COLO829 (cell line): Measurements from ENCODE around the gene BCKDK.
A peak's percentile ranks its signal among the peaks of the same experiment; 100 is the strongest.

Source experiments
- DNase-seq: peaks from one replicate; pipeline ENCODE4 v3.0.0; 2012; ENCODE audit warnings: low spot score

The BCKDK gene

DNA sequence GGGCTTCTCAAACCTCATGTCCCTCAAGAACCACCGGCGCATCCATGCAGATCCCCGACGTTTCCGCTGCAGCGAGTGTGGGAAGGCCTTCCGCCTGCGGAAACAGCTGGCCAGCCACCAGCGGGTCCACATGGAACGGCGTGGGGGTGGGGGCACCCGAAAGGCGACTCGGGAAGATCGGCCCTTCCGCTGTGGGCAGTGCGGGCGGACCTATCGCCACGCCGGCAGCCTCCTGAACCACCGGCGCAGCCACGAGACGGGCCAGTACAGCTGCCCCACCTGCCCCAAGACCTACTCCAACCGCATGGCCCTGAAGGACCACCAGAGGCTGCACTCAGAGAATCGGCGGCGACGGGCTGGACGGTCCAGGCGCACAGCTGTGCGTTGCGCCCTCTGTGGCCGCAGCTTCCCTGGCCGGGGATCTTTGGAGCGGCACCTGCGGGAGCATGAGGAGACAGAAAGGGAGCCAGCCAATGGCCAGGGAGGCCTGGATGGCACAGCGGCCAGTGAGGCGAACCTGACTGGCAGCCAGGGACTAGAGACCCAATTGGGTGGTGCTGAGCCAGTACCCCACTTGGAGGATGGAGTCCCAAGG is 28.1 kb upstream of the BCKDK start:
- no peak for DNase-seq

DNA sequence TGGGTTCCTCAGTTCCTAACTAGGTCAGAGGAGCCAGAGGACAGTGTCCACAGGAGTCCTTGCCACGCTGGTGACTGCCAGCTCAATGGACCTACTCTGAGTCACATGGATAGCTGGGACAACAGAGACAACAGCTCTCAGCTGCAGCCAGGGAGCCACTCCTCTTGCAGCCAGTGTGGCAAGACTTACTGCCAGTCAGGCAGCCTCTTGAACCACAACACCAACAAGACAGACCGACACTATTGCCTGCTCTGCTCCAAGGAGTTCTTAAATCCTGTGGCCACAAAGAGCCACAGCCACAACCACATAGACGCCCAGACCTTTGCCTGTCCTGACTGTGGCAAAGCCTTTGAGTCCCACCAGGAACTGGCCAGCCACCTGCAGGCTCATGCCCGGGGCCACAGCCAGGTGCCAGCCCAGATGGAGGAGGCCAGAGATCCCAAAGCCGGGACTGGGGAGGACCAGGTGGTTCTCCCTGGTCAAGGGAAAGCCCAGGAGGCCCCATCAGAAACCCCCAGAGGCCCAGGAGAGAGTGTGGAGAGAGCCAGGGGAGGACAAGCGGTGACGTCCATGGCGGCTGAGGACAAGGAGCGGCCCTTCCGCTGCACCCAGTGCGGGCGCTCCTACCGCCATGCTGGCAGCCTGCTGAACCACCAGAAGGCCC is 27.3 kb upstream of the BCKDK start:
- DNase-seq: no peak

DNA sequence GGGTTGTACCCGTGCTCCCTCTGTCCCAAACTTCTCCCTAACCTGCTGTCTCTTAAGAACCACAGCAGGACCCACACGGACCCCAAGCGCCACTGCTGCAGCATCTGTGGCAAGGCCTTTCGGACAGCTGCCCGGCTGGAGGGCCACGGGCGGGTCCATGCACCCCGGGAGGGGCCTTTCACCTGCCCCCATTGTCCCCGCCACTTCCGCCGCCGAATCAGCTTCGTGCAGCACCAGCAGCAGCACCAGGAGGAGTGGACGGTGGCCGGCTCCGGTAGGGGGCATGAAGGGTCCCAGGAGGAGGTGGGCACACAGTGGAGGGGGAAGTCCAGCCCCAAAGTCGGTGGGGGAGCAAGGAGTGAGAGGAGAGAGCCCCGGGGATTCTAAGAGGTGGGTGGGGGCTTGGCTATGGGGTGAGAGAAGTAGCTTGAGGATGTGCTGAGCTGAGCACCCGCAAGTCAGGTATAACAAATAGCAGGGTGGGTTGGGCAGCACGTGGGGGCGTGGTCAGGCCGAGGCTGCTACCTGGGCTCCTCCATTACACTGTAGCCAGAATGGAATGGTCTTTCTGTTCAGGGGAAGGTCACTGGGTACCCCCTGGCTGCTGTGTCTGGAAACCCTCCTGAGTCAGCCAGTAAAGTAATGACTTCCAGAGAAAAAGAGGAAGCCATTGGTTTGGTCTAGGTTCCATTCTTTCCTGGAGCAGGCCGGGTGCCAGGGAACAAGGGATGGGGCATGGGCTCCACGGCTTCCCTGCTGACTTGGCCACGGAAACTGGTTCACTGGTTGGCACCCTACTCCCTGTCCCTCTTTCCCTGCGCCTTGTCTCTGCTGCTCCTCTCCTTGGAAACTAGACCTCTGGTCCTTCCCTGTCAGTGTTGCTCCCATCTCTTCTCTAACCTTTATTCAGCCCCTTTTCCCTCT is 26.5 kb upstream of the BCKDK start:
- DNase-seq: no peak

DNA sequence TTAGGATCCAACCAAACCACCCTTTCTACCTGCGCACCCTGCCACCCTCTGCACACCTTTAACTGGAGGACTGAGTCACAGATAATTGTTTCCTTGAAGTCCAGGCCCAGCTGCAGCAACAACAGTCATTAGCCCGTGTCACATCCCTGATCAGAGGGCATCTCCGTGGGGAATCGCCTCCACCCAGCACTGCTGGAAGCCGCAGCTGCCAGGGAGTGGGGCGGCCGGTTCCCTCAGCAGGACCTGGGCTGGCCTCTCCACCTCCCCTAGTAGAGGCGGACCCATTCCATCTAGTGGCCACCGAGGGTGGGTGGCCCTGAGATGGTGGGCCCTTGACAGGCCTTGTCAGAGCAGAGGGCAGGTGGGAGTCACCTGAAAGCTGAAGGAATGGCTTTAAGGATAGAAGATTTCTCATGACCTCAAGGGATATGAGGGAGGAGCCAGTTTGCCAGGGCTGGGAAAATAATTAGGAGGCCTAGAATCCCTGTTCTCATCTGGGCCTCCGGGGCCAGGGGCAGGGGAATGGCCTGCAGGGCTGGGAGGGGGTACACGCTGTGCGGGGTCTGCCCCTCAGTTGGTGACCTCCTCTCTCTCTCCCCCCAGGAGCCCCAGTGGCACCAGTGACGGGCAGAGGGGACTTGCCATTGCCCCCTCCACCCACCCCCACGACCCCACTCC is 25.7 kb upstream of the BCKDK start:
- no peak for DNase-seq

GRCh38 chr16:31083081-31083480 is 25.1 kb upstream of the BCKDK start:
- no peak for DNase-seq

DNA sequence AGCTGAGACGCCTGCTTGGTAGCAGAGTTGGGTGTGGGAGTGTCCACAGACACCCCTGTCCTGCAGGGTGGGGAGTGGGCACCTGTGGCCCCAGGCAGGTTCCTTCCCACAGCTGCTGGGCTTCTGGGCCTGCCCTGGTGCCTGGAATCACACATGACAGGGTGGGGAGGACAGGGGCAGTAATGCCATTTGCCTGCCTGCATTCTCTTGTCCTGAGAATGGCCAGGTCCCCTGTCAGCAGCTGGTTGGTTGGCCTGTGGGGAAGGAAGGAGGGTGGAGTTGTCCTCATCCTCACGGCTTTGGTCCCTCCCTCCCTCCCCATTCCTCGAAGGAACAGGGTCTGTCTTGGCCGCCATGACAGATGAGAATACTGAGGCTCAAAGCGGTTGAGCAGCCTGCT is 24.6 kb upstream of the BCKDK start:
- DNase-seq: no peak

DNA sequence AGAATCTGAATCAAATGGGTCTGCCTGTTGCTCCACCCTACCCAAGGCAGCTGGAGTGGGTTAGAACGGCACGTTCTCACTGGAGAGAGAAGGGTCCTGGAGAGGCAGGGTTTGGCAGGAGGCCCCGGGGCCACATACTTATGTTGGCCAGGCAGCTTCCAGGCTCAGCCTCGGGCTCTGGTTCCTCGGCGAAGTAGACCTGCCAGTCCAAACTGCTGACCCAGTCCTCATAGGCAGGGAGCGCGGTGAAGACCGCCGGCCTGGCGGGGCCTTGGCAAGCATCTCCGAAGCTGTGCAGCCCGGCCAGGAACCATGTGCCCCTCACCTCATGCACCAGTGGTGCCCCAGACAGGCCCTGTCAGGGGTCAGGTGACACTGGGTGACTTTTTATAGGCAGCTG is 24.2 kb upstream of the BCKDK start:
- DNase-seq: no peak

DNA sequence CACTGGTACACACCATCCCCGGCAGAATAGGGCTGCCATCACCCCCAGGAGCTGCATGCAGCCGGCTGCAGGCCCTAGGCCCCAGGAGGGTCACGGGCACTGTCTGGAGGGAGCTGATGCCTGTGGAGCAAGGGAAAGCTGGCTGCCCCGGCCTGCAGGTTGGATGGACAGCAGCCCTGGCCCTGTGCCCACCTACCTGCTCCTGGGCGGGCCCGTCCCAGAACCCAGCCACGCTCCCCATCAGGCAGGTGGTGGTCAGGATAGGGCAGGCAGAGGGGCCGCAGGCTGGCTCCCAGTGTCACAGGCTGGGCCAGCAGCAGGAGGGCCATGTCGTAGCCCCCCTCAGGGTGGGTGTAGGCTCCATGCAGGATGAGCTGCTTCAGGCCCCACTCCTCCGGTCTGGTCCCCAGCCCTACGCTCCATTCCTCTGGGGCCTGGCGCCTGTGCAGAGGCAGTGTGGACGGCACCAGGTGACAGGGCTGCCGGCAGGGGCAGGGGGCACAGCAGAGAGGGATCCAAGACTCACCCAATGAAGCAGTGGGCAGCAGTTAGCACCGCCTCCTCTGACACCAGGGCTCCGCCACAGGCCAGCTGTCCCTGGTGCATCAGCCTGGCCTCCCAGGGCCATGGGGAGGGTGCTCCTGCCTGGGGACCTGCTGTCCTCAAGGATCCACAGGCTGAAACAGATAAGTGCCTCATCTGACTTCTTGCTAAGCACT is 23.4 kb upstream of the BCKDK start:
- DNase-seq: no peak

DNA sequence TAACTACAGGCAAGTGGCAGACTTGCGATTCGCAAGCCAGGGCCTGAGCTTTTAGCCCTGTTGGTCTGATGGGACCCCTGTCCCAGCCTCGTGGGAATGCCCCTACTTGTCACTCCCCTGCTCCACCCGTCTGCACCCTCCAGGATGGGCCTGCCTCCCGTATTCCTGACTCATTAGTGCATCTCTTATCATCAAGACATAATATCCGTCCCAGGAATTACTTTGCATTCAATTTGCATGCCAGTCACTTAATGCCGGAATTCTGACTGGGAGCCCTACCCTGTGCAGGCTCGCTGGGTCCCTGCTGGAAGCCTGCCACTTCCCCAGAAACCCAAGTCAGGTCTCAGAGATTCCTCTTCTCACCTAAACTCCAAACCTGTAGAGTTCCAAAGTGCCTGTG is 22.8 kb upstream of the BCKDK start:
- no peak for DNase-seq

DNA sequence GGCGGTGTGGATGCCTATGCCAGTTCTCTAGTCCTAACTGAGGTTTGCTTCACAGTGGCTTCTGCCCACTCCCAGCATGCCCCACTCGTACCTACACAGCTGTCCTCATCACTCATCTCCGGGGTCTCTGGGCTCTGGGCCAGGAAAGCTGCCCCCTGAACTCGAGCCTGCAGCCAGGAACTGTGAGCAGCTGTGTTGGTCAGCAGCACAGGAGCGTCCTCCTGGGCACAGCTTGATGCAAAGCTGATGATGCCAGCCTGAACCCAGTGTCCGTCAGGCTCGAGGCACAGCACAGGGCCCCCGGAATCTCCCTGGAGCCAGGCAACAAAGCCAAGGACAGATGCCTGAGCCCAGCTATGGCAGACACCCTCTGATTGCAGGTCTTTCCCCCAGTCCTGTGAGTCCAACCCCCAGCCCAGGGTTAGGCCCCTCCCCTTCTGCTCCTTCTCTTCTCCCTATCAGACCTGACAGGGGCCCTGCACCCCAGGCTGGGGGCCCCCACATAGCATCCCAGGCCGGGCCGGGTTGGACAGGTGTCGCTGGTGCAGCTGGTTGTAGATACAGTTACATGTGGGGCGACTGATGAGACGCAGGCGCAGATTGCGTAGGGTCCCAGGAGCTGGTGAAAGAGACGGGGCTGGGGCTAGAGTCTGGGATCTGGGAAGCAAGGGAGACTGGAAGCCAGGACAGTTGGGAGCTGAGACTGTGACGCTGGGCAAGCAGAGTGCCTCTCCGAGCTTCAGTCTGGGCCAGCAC is 22.1 kb upstream of the BCKDK start:
- DNase-seq: no peak

DNA sequence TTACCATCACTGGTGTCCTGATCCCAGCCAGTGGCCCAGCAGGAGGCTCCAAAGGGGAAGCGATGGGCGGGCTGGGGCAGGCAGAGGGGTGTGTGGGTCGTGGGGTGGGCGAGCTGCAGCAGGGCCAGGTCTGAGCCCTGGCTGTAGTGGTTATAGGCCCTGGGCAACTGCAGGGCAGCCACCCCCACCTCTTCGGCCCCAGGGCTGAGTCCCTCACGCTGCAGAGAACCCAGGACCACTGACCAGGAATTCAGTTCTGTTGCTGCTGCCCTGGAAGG is 21.6 kb upstream of the BCKDK start:
- no peak for DNase-seq

DNA sequence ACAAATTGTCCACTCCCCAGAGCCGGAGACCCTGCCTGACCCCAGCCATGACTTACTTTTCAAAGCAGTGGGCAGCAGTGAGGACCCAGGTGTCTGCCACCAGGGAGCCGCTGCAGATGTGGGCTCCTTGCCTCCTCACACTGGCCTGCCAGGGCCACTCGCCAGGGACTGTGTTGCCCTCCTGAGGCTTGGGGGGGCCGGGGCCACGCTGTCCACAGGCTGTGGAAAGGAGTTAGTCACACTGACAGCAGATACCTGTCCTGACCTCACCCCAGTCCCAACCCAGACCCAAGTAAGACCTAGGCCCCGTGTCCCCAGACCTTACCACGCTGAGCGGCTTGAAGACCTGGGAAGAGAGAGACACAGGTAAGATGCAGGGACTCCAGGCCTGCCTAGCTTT is 20.7 kb upstream of the BCKDK start:
- DNase-seq: no peak

DNA sequence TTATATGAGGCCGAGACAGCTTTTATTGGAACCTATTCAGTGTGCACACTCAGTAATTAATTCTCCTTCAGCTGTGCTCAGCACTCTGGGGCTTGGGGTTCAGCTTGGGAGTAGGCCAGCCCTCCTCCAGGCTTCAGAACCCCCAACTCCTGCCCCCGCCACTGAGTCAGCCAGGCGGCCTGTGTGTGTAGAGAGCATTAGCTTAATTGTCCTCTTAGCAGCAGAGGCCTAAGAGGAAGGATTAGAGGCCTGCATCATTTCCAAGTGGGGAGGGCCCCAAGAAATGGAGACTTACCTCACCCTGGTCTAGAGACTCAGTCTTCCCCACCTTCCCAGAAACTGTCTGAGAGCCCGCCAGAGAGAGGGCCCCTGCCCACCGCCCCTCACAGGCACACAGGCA is 20.2 kb upstream of the BCKDK start:
- no peak for DNase-seq

GRCh38 chr16:31088459-31089183 is 19.6 kb upstream of the BCKDK start, which contains the start of gene PRSS53:
TSS of gene PRSS53 (minus strand) at chr16:31088943. CDS start at chr16:31088809, 134 bp downstream.
- DNase-seq: no peak

- no peak for DNase-seq
Measured at GRCh38 chr16:31089199-31089598, 19.0 kb upstream of the BCKDK start.

DNA sequence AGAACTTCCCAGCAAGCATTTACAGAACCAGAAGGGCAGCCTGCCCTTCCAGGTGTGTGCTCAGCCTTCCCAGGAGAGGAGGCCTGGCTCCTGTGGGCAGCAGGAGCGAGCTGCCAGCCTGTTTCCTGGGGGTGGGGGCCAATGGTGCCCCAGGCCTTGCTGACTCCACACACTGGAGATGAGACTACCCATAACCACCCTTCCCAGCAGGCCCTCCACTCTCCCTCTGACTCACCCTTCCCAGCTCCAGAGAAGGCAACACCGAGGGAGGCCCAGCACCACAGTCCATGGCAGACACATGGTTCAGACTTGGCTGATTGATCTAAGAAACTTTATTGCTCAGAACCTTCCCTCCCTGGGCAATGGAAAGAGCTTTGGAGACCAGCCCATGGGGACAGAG is 17.6 kb upstream of the BCKDK start:
- DNase-seq: no peak

DNA sequence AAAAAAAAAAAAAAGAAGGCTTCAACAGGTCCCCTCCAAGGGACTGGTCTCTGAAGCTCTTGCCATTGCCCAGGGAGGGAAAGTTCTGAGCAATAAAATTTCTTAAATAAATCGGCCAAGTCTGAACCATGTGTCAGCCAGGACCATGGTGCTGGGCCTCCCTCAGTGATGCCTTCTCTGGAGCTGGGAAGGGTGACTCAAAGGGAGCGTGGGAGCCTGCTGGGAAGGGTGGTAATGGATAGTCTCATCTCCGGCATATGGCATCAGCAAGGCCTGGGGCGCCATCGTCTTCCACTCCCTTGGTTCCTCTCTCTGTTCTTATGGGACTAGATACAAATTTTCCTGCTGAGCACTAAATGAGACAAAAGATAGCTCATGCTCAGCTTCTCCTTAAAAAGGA is 15.9 kb upstream of the BCKDK start:
- DNase-seq: no peak

GRCh38 chr16:31093132-31093703 is 15.0 kb upstream of the BCKDK start:
- DNase-seq: peak; percentile 84

DNA sequence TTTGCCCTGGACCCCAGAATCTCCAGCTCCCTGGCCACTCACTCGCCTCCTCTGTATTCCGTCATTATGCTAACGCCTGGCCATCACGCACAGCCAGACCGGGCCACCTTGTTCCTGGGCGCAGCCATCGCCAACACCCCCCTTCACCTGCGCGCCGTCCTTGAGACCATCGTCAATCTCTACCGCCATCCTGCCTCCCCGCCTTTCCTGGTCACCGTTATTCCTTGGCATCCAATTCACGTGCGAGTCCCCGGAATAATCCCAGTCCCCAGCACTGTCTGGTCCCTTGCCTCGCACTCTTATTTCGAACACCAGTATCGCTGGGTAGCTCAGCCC is 14.1 kb upstream of the BCKDK start:
- no peak for DNase-seq

GRCh38 chr16:31094424-31095120 is 13.6 kb upstream of the BCKDK start, which contains the start of gene VKORC1:
TSS of gene VKORC1 (minus strand) at chr16:31094797. CDS start at chr16:31094729, 68 bp downstream.
- peak; percentile 91 for DNase-seq
